CD4-positive, CD25-positive, alpha-beta regulatory T cell (primary cell): ENCODE measurements around the gene ZNF48. TPM values are rescaled to one million over a fixed set of nuclear protein-coding genes. Genes with fewer than 3 reads are reported as not detected.
A peak's percentile ranks its signal among the peaks of the same experiment; 100 is the strongest.
"Not testable (repeated sequence)": the region's sequence is repeated elsewhere in the genome, so short reads cannot be mapped to it uniquely, and the experiment has no call there.

ENCODE experiments used
- ATAC-seq, 2 donors: fragments of 150-1000 bp; cut with Tn5 transposase; one replicate each; pipeline ENCODE4 v1.10.0; 2021; ENCODE audit warnings: low read depth in 2 of 2, moderate number of reproducible peaks in 2 of 2, moderate library complexity in 1 of 2
- DNase-seq, 3 donors: peaks; one replicate each; pipeline versions ENCODE4 v3.0.0 to v3.0.0-alpha.2; 2012 to 2022; ENCODE audit warnings: mixed read lengths in 1 of 3
- H3K27ac ChIP-seq: one replicate; pipeline ENCODE4 v1.7.0; 2013; ENCODE audit warnings: mild to moderate bottlenecking, low read length; ENCODE audit not compliant: insufficient read depth, poor library complexity, severe bottlenecking
- H3K27me3 ChIP-seq: one replicate; pipeline ENCODE4 v1.7.0; 2013; ENCODE audit warnings: low read length; ENCODE audit not compliant: control insufficient read depth, insufficient read depth
- H3K36me3 ChIP-seq: one replicate; pipeline ENCODE4 v1.7.0; 2013; ENCODE audit warnings: mild to moderate bottlenecking, low read length, moderate library complexity; ENCODE audit not compliant: control insufficient read depth, insufficient read depth
- H3K4me1 ChIP-seq: 2 replicates; pipeline ENCODE4 v1.7.0; 2013; ENCODE audit warnings: mild to moderate bottlenecking, low read length; ENCODE audit not compliant: insufficient read depth, control insufficient read depth, poor library complexity, severe bottlenecking
- H3K4me3 ChIP-seq: one replicate; pipeline ENCODE4 v1.7.0; 2013; ENCODE audit warnings: low read depth, mild to moderate bottlenecking, low read length, moderate library complexity
- H3K9me3 ChIP-seq, 2 experiments: 1 replicate in 1 of 2; 2 replicates in 1 of 2; pipeline ENCODE4 v1.7.0; 2013; ENCODE audit warnings: low read length in 2 of 2, mild to moderate bottlenecking in 1 of 2, moderate library complexity in 1 of 2; ENCODE audit not compliant: control insufficient read depth in 2 of 2
- H3K27ac Mint-ChIP-seq, 3 donors: one replicate each; pipeline ENCODE4 v1.8.0; 2020 to 2022; ENCODE audit warnings: mild to moderate bottlenecking in 3 of 3, mixed read lengths in 3 of 3, moderate library complexity in 2 of 3
- H3K27me3 Mint-ChIP-seq: one replicate; pipeline ENCODE4 v1.8.0; 2022; ENCODE audit warnings: mild to moderate bottlenecking, mixed read lengths
- H3K36me3 Mint-ChIP-seq: one replicate; pipeline ENCODE4 v1.8.0; 2020; ENCODE audit warnings: mixed read lengths
- H3K4me1 Mint-ChIP-seq, 4 donors: one replicate each; pipeline ENCODE4 v1.8.0; 2020 to 2022; ENCODE audit warnings: mixed read lengths in 4 of 4, mild to moderate bottlenecking in 1 of 4
- H3K4me3 Mint-ChIP-seq, 4 donors: one replicate each; pipeline ENCODE4 v1.8.0; 2020 to 2022; ENCODE audit warnings: mild to moderate bottlenecking in 4 of 4, mixed read lengths in 4 of 4, moderate library complexity in 3 of 4
- H3K9me3 Mint-ChIP-seq, 7 donors: one replicate each; pipeline ENCODE4 v1.8.0; 2020 to 2022; ENCODE audit warnings: mixed read lengths in 7 of 7, mild to moderate bottlenecking in 3 of 7, moderate library complexity in 2 of 7
- polyA plus RNA-seq, 4 donors: library from polyadenylated mRNA; unstranded; fragments of 300-500 nt; fragmentation: Illumina TruSeq; gene quantifications; one replicate each; pipeline ENCODE4 v1.2.3, GENCODE V29; 2021
- total RNA-seq: library from RNA; stranded (reverse); gene quantifications from one replicate; pipeline ENCODE4 v1.2.3, GENCODE V29; 2022

ZNF48 gene
- total and polyA plus RNA-seq, 5 donors from 2014 or later = 4.5 to 8.0 (median 6.5) TPM

- Histone ChIP-seq H3K9me3 (no peaks in the 10 kb centered on the region), H3K4me1 (peaks cover 74% of the 10 kb centered on the region), H3K36me3 (no peaks in the 10 kb centered on the region), H3K4me3 (peak overlapping the region; percentile 82), H3K27ac (peak overlapping the region; percentile 100), H3K27me3 (no peaks in the 10 kb centered on the region)
- peaks cover 0 to 2% (median 0%) of the 10 kb centered on the region in 7 donors for H3K9me3 Mint-ChIP-seq
- peaks cover 4% of the 10 kb centered on the region for H3K36me3 Mint-ChIP-seq
- peaks cover 9% of the 10 kb centered on the region for H3K27me3 Mint-ChIP-seq
- H3K27ac Mint-ChIP-seq = peak overlapping the region; percentile 92 to 100 (median 100)
- peak overlapping the region; percentile 94 to 98 (median 96) for H3K4me3 Mint-ChIP-seq
- no peak for ATAC-seq
- peak in 1 of 3 donors; percentile 62 for DNase-seq
- H3K4me1 Mint-ChIP-seq = peaks cover 0 to 78% (median 39%) of the 10 kb centered on the region in 4 donors
Measured at GRCh38 chr16:30381291-30382041, 13.8 kb upstream of the ZNF48 start.

GRCh38 chr16:30382111-30382881, 12.9 kb upstream of the ZNF48 start, which contains the start of gene SEPTIN1:
TSS of gene SEPTIN1 (minus strand) at chr16:30382561. CDS start at chr16:30382542, 19 bp downstream.
- Mint-ChIP-seq H3K4me3 (peak within 1 kb of the TSS; percentile 94 to 98 (median 96)), H3K27me3 (peaks cover 9% of the 10 kb centered on the region), H3K9me3 (peaks cover 0 to under 1% (median 0%) of the 10 kb centered on the region in 7 donors), H3K27ac (peak within 1 kb of the TSS; percentile 92 to 100 (median 100)), H3K4me1 (peaks cover 0 to 71% (median 35%) of the 10 kb centered on the region in 4 donors), H3K36me3 (peaks cover 4% of the 10 kb centered on the region)
- DNase-seq (peak; percentile 60 to 92 (median 82)), ATAC-seq (peak; percentile 40 to 45)
- H3K4me3 ChIP-seq = peak within 1 kb of the TSS; percentile 82
- H3K9me3 ChIP-seq = no peaks in the 10 kb centered on the region
- H3K27ac ChIP-seq = peak within 1 kb of the TSS; percentile 100
- H3K4me1 ChIP-seq = peaks cover 65% of the 10 kb centered on the region
- H3K27me3 ChIP-seq = no peaks in the 10 kb centered on the region
- no peaks in the 10 kb centered on the region for H3K36me3 ChIP-seq

GRCh38 chr16:30383521-30383920, 11.7 kb upstream of the ZNF48 start:
- H3K27ac Mint-ChIP-seq = peak overlapping the region; percentile 92 to 100 (median 100)
- peak overlapping the region; percentile 40 for H3K4me3 ChIP-seq
- DNase-seq = no peak
- H3K36me3 ChIP-seq = no peaks in the 10 kb centered on the region
- H3K4me3 Mint-ChIP-seq = peak overlapping the region; percentile 13 to 98 (median 94)
- H3K36me3 Mint-ChIP-seq = peaks cover 4% of the 10 kb centered on the region
- H3K9me3 ChIP-seq = no peaks in the 10 kb centered on the region
- H3K27ac ChIP-seq = peak overlapping the region; percentile 100
- H3K27me3 ChIP-seq = no peaks in the 10 kb centered on the region
- H3K4me1 ChIP-seq = peaks cover 55% of the 10 kb centered on the region
- no peaks in the 10 kb centered on the region for H3K9me3 Mint-ChIP-seq
- peaks cover under 1% of the 10 kb centered on the region for H3K27me3 Mint-ChIP-seq
- H3K4me1 Mint-ChIP-seq = peaks cover 0 to 60% (median 28%) of the 10 kb centered on the region in 4 donors
- ATAC-seq = no peak

GRCh38 chr16:30394592-30395154, 547 bp upstream of the ZNF48 start:
- Histone ChIP-seq H3K4me1 (peaks cover 22% of the 10 kb centered on the region), H3K27me3 (no peaks in the 10 kb centered on the region), H3K36me3 (no peaks in the 10 kb centered on the region), H3K27ac (peak overlapping the region; percentile 63), H3K4me3 (no peak overlapping the region), H3K9me3 (no peaks in the 10 kb centered on the region)
- no peak for DNase-seq
- H3K27ac Mint-ChIP-seq = peak overlapping the region; percentile 73 to 89 (median 88)
- H3K4me3 Mint-ChIP-seq = peak overlapping the region; percentile 82 to 92 (median 86)
- H3K36me3 Mint-ChIP-seq = peaks cover 12% of the 10 kb centered on the region
- H3K4me1 Mint-ChIP-seq = peaks cover 5 to 37% (median 14%) of the 10 kb centered on the region in 4 donors
- H3K27me3 Mint-ChIP-seq = no peaks in the 10 kb centered on the region
- H3K9me3 Mint-ChIP-seq = no peaks in the 10 kb centered on the region
- peak in 1 of 2 donors; percentile 1 for ATAC-seq

- H3K9me3 Mint-ChIP-seq = no peaks in the 10 kb centered on the region
- no peaks in the 10 kb centered on the region for H3K36me3 ChIP-seq
- no peaks in the 10 kb centered on the region for H3K27me3 Mint-ChIP-seq
- H3K4me3 ChIP-seq = peak overlapping the region; percentile 83
- ATAC-seq (no peak), DNase-seq (no peak)
- no peaks in the 10 kb centered on the region for H3K9me3 ChIP-seq
- peak overlapping the region in 2 of 3 donors; percentile 86 to 89 for H3K27ac Mint-ChIP-seq
- H3K27ac ChIP-seq = peak overlapping the region; percentile 23
- H3K4me3 Mint-ChIP-seq = peak overlapping the region; percentile 82 to 92 (median 88)
- H3K36me3 Mint-ChIP-seq = peaks cover 12% of the 10 kb centered on the region
- H3K4me1 ChIP-seq = peaks cover 33% of the 10 kb centered on the region
- H3K4me1 Mint-ChIP-seq = peaks cover 5 to 52% (median 22%) of the 10 kb centered on the region in 4 donors
- H3K27me3 ChIP-seq = no peaks in the 10 kb centered on the region
Measured at GRCh38 chr16:30395992-30396585, 869 bp downstream of the ZNF48 start.

GRCh38 chr16:30396627-30397026, 1.4 kb downstream of the ZNF48 start:
- not testable (repeated sequence) for H3K9me3 ChIP-seq, DNase-seq, H3K27ac ChIP-seq, ATAC-seq, H3K36me3 ChIP-seq, H3K27me3 ChIP-seq, H3K27me3 Mint-ChIP-seq, H3K9me3 Mint-ChIP-seq
- peaks cover 12% of the 10 kb centered on the region for H3K36me3 Mint-ChIP-seq
- Histone ChIP-seq H3K4me3 (peak overlapping the region; percentile 83), H3K4me1 (peaks cover 33% of the 10 kb centered on the region)
- peak overlapping the region; percentile 82 to 92 (median 89) for H3K4me3 Mint-ChIP-seq
- peaks cover 5 to 56% (median 25%) of the 10 kb centered on the region in 4 donors for H3K4me1 Mint-ChIP-seq
- peak overlapping the region in 1 of 3 donors; percentile 89 for H3K27ac Mint-ChIP-seq

GRCh38 chr16:30397056-30397455, 1.8 kb downstream of the ZNF48 start:
- Histone ChIP-seq H3K27me3 (no peaks in the 10 kb centered on the region), H3K9me3 (no peaks in the 10 kb centered on the region), H3K4me1 (peaks cover 33% of the 10 kb centered on the region), H3K27ac (no peak overlapping the region), H3K36me3 (no peaks in the 10 kb centered on the region), H3K4me3 (no peak overlapping the region)
- H3K27me3 Mint-ChIP-seq = no peaks in the 10 kb centered on the region
- H3K36me3 Mint-ChIP-seq = peaks cover 12% of the 10 kb centered on the region
- H3K27ac Mint-ChIP-seq = peak overlapping the region in 1 of 3 donors; percentile 48
- ATAC-seq (no peak), DNase-seq (no peak)
- H3K9me3 Mint-ChIP-seq = no peaks in the 10 kb centered on the region
- H3K4me1 Mint-ChIP-seq = peaks cover 5 to 58% (median 27%) of the 10 kb centered on the region in 4 donors
- peak overlapping the region; percentile 54 to 92 (median 84) for H3K4me3 Mint-ChIP-seq
